HEK293T (cell line): ENCODE measurements around the gene LRMDA.
A peak's percentile ranks its signal among the peaks of the same experiment; 100 is the strongest.

Experiments
- CTCF ChIA-PET: fragments of 350-600 bp; formaldehyde crosslinking; extraction: SDS; loops from one replicate; lab custom pipeline; 2021; ENCODE audit warnings: antibody characterized with exemption, inconsistent platforms; lab: Yijun Ruan, JAX
- POLR2A ChIA-PET: fragments of 350-600 bp; formaldehyde crosslinking; extraction: SDS; loops from one replicate; lab custom pipeline; 2020; ENCODE audit warnings: antibody characterized with exemption, inconsistent platforms; lab: Yijun Ruan, JAX
- DNase-seq: peaks from one replicate; pipeline ENCODE4 v3.0.0; 2012; ENCODE audit warnings: mixed read lengths; ENCODE audit errors: extremely low spot score
- ARNT ChIP-seq: fragments of 450-650 bp; IDR thresholded peaks from 2 replicates; pipeline ENCODE4 v1.6.1; 2017; ENCODE audit warnings: mild to moderate bottlenecking
- BHLHE40 ChIP-seq: fragments of 450-650 bp; IDR thresholded peaks from 2 replicates; pipeline ENCODE4 v1.6.1; 2016; ENCODE audit warnings: mild to moderate bottlenecking, moderate library complexity, borderline replicate concordance
- CTBP1 ChIP-seq: fragments of 450-650 bp; IDR thresholded peaks from 2 replicates; pipeline ENCODE4 v1.6.1; 2016; ENCODE audit warnings: borderline replicate concordance
- ELF4 ChIP-seq: fragments of 450-650 bp; IDR thresholded peaks from 2 replicates; pipeline ENCODE4 v1.6.1; 2017; ENCODE audit warnings: antibody characterized with exemption
- FOXA1 ChIP-seq: fragments of 450-650 bp; IDR thresholded peaks from 2 replicates; pipeline ENCODE4 v1.6.1; 2016; ENCODE audit warnings: mild to moderate bottlenecking
- FOXM1 ChIP-seq: fragments of 450-650 bp; IDR thresholded peaks from 2 replicates; pipeline ENCODE4 v1.6.1; 2017; ENCODE audit warnings: mild to moderate bottlenecking, borderline replicate concordance
- HDGF ChIP-seq: fragments of 450-650 bp; IDR thresholded peaks from 2 replicates; pipeline ENCODE4 v1.6.1; 2017; ENCODE audit warnings: antibody characterized with exemption, borderline replicate concordance
- L3MBTL2 ChIP-seq: fragments of 450-650 bp; conservative IDR thresholded peaks from 2 replicates; pipeline ENCODE4 v1.6.1; 2016; ENCODE audit warnings: mild to moderate bottlenecking
- LEF1 ChIP-seq: fragments of 450-650 bp; IDR thresholded peaks from 2 replicates; pipeline ENCODE4 v1.6.1; 2017; ENCODE audit warnings: mild to moderate bottlenecking, borderline replicate concordance
- NFRKB ChIP-seq: fragments of 450-650 bp; IDR thresholded peaks from 2 replicates; pipeline ENCODE4 v1.6.1; 2016; ENCODE audit warnings: mild to moderate bottlenecking, moderate library complexity
- PKNOX1 ChIP-seq: fragments of 450-650 bp; IDR thresholded peaks from 2 replicates; pipeline ENCODE4 v1.6.1; 2016
- SP1 ChIP-seq: fragments of 450-650 bp; IDR thresholded peaks from 2 replicates; pipeline ENCODE4 v1.6.1; 2017
- SUZ12 ChIP-seq: fragments of 450-650 bp; IDR thresholded peaks from 2 replicates; pipeline ENCODE4 v1.6.1; 2016; ENCODE audit warnings: mild to moderate bottlenecking
- TARDBP ChIP-seq: fragments of 450-650 bp; IDR thresholded peaks from 2 replicates; pipeline ENCODE4 v1.6.1; 2016
- ZNF384 ChIP-seq: fragments of 450-650 bp; IDR thresholded peaks from 2 replicates; pipeline ENCODE4 v1.6.1; 2016

Gene LRMDA

GRCh38 chr10:75406462-75407223 lies 24.8 kb upstream of the LRMDA start:
- CTCF ChIA-PET = interaction anchor here (1.2 kb wide), 1 partner anchor 11 kb away, joined by 3 read pairs; no protein-coding TSS in a partner anchor
- POLR2A ChIA-PET = interaction anchor here (0.9 to 5.0 kb wide), 11 partner anchors 11 to 210 kb away, joined by 3 to 21 read pairs (median 3); no protein-coding TSS in a partner anchor
- TF ChIP-seq PKNOX1 (no peak), HDGF (no peak), TARDBP (no peak), SUZ12 (no peak), FOXM1 (no peak), CTBP1 (no peak), ARNT (no peak), BHLHE40 (no peak), SP1 (no peak), FOXA1 (no peak), ELF4 (no peak), LEF1 (no peak), NFRKB (no peak), ZNF384 (no peak)
- DNase-seq = no peak

- DNase-seq = no peak
- POLR2A ChIA-PET = interaction anchor here (0.9 to 5.0 kb wide), 6 partner anchors 12 to 204 kb away, joined by 3 to 21 read pairs (median 3); no protein-coding TSS in a partner anchor
- TF ChIP-seq CTBP1 (no peak), HDGF (peak; percentile 21; the same call in 1 of the 2 replicates)
- CTCF ChIA-PET = interaction anchor here (0.7 to 1.2 kb wide), 2 partner anchors 11 to 855 kb away, joined by 3 read pairs; no protein-coding TSS in a partner anchor
These were observed 24.2 kb upstream of the LRMDA start for GRCh38 chr10:75407224-75407712.

GRCh38 chr10:75407713-75408508 lies 23.5 kb upstream of the LRMDA start:
- no peak for DNase-seq
- POLR2A ChIA-PET = interaction anchor here (0.9 to 5.0 kb wide), 3 partner anchors 12 to 203 kb away, joined by 3 to 21 read pairs (median 3); no protein-coding TSS in a partner anchor
- TF ChIP-seq L3MBTL2 (peak; percentile 25; the same call in 1 of the 2 replicates), LEF1 (peak; percentile 100), HDGF (no peak), CTBP1 (peak; percentile 96), ARNT (peak; percentile 96), PKNOX1 (peak; percentile 98), ELF4 (no peak), FOXM1 (peak; percentile 72; the same call in 1 of the 2 replicates)
- CTCF ChIA-PET = interaction anchor here (0.7 to 1.2 kb wide), 2 partner anchors 12 to 854 kb away, joined by 3 read pairs; no protein-coding TSS in a partner anchor

GRCh38 chr10:75408509-75408875 lies 22.9 kb upstream of the LRMDA start:
- CTCF ChIA-PET = no interaction called here
- no peak for DNase-seq
- peak; percentile 74 for TF ChIP-seq L3MBTL2
- TF ChIP-seq FOXA1 = no peak
- POLR2A ChIA-PET = interaction anchor here (1.2 to 1.6 kb wide), 6 partner anchors 15 to 104 kb away, joined by 3 to 10 read pairs (median 4); no protein-coding TSS in a partner anchor

GRCh38 chr10:75408911-75409885 lies 22.2 kb upstream of the LRMDA start:
- peak; percentile 73 for DNase-seq
- ChIA-PET POLR2A (interaction anchor here (0.5 to 1.6 kb wide), 18 partner anchors 9 to 239 kb away, joined by 3 to 10 read pairs (median 3); partner anchors contain the start of gene ZNF503), CTCF (no interaction called here)
- TF ChIP-seq TARDBP (no peak), CTBP1 (0 out of 2 replicates have a peak, but pooled peaks have one; percentile 53), L3MBTL2 (peak; percentile 5)
